Measurements from ENCODE around the gene SP7. TPM values are rescaled to one million over a fixed set of nuclear protein-coding genes. Genes with fewer than 3 reads are reported as not detected.

Gene SP7
- total and polyA plus RNA-seq, 9 of the 15 experiments (the other 6 are each of a cell fraction or from before 2014, with no cell fraction given): 0.04 TPM; not detected in 8

- TF ChIP-seq ZNF592 (IDR thresholded peaks at IDR 0.05): peak; percentile 68
- no peak for TF ChIP-seq ZNF584 (CRISPR knock-in tag; IDR thresholded peaks at IDR 0.05; ENCODE audit: low read depth)
- no peak for TF ChIP-seq AFF1 (IDR thresholded peaks at IDR 0.05; ENCODE audit: low read depth in 1 of 2, partially characterized antibody in 2 of 2)
- TF ChIP-seq ZNF316 (IDR thresholded peaks at IDR 0.05): peak; percentile 39; the same call in 1 of the 2 replicates
- no peak for TF ChIP-seq SRSF3 (IDR thresholded peaks at IDR 0.05; ENCODE audit: insufficient read depth, low read length)
- TF ChIP-seq TCF7L2 (IDR thresholded peaks at IDR 0.05; ENCODE audit: low read depth, low read length): no peak
- no peak for TF ChIP-seq HOXB6 (CRISPR knock-in tag; IDR thresholded peaks at IDR 0.05; ENCODE audit: borderline replicate concordance)
- TF ChIP-seq C11orf30 (IDR thresholded peaks at IDR 0.05; ENCODE audit: low read depth): 0 out of 2 replicates have a peak, but pooled peaks have one; percentile 14
- no peak for TF ChIP-seq PRDM10 (IDR thresholded peaks at IDR 0.05; ENCODE audit: partially characterized antibody)
- no peak for TF ChIP-seq TGIF2 (CRISPR knock-in tag; IDR thresholded peaks at IDR 0.05)
- peak; percentile 53; the same call in 1 of the 2 replicates for TF ChIP-seq CC2D1A (IDR thresholded peaks at IDR 0.05)
- no peak; the same call in 1 of the 2 replicates for TF ChIP-seq RB1 (IDR thresholded peaks at IDR 0.05; ENCODE audit: low read depth)
- TF ChIP-seq RFX7 (CRISPR knock-in tag; IDR thresholded peaks at IDR 0.05): no peak
- no peak for TF ChIP-seq ZNF561 (CRISPR knock-in tag; conservative IDR thresholded peaks at IDR 0.05)
These were observed 45.8 kb upstream of the SP7 start (continued) for GRCh38 chr12:53381731-53382630.

All from K562 (cell line).